HG03175 (cell line): ENCODE results near the gene NPHP4.
A peak's percentile ranks its signal among the peaks of the same experiment; 100 is the strongest.

Source experiments
- ATAC-seq: cut with Tn5 transposase; IDR thresholded peaks from one replicate; pipeline ENCODE4 v1.9.1; 2021; ENCODE audit warnings: mild to moderate bottlenecking, moderate library complexity; ENCODE audit not compliant: unreplicated experiment

NPHP4 gene

GRCh38 chr1:5992026-5992813 lies at the start of gene NPHP4:
Gene NPHP4, minus strand, starts transcription at chr1:5992425. Its CDS starts 6,136 bp downstream, at chr1:5986289.
- peak; percentile 90 for ATAC-seq

- ATAC-seq: no peak
Observed at GRCh38 chr1:6041432-6042062, 49.3 kb upstream of the NPHP4 start.

- ATAC-seq: no peak
Observed at GRCh38 chr1:6040861-6041415, 48.7 kb upstream of the NPHP4 start.

GRCh38 chr1:6040444-6040843 lies 48.2 kb upstream of the NPHP4 start:
- ATAC-seq: no peak

GRCh38 chr1:6039031-6039430 lies 46.8 kb upstream of the NPHP4 start:
- ATAC-seq: no peak

GRCh38 chr1:6038603-6039002 lies 46.4 kb upstream of the NPHP4 start:
- no peak for ATAC-seq

GRCh38 chr1:6037338-6037762 lies 45.1 kb upstream of the NPHP4 start:
- peak; percentile 68 for ATAC-seq

GRCh38 chr1:6035719-6036118 lies 43.5 kb upstream of the NPHP4 start:
- no peak for ATAC-seq

GRCh38 chr1:6035303-6035702 lies 43.1 kb upstream of the NPHP4 start:
- no peak for ATAC-seq

- ATAC-seq: no peak
Observed at GRCh38 chr1:6034750-6035096, 42.5 kb upstream of the NPHP4 start.

- no peak for ATAC-seq
Observed at GRCh38 chr1:6033986-6034749, 41.9 kb upstream of the NPHP4 start.

GRCh38 chr1:6033124-6033523 lies 40.9 kb upstream of the NPHP4 start:
- no peak for ATAC-seq

GRCh38 chr1:6030547-6031261 lies 38.5 kb upstream of the NPHP4 start:
- no peak for ATAC-seq

- no peak for ATAC-seq
Observed at GRCh38 chr1:6030132-6030531, 37.9 kb upstream of the NPHP4 start.

- ATAC-seq: no peak
Observed at GRCh38 chr1:6029351-6029750, 37.1 kb upstream of the NPHP4 start.

- peak; percentile 39 for ATAC-seq
Observed at GRCh38 chr1:6028042-6028850, 36.0 kb upstream of the NPHP4 start.

- no peak for ATAC-seq
Observed at GRCh38 chr1:6027591-6027990, 35.4 kb upstream of the NPHP4 start.

- ATAC-seq: peak; percentile 76
Observed at GRCh38 chr1:6026095-6026809, 34.0 kb upstream of the NPHP4 start.
